Measurements from ENCODE around the gene CCNDBP1. TPM values are rescaled to one million over a fixed set of nuclear protein-coding genes. Genes with fewer than 3 reads are reported as not detected.
"Not testable (repeated sequence)": the region's sequence is repeated elsewhere in the genome, so short reads cannot be mapped to it uniquely, and the experiment has no call there.

CCNDBP1 gene
- polyA plus RNA-seq, 1 donor, result 62.5 TPM

DNA sequence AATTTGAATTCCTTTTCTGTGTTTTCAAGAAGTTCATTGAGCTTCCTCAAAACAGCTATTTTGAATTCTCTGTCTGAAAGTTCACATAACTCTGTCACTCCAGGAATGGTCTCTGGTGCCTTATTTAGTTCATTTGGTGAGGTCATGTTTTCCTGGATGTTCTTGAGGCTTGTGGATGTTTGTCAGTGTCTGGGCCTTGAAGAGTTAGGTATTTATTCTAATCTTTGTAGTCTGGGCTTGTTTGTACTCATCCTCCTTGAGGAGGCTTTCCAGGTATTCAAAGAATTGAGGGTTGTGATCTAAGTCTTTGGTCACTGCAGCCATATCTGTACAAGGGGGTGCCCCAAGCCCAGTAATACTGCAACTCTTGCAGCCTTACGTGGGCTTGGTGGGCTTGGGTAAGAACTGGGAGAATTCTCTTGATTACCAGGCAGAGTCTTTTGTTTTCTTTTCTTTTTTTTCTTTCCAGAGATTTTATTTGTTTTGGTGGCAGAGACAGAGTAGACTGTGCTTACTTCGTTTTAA lies 19.3 kb upstream of the CCNDBP1 start:
- Histone ChIP-seq H3K36me3 (ENCODE audit: control insufficient read depth, insufficient read depth, low read length) (peaks cover 24% of the 10 kb centered on the region), H3K27ac (ENCODE audit: low read length) (no peak overlapping the region), H3K9me3 (ENCODE audit: control insufficient read depth, low read depth, low read length) (no peaks in the 10 kb centered on the region), H3K4me3 (ENCODE audit: low read length) (no peak overlapping the region), H3K27me3 (ENCODE audit: control insufficient read depth, insufficient read depth, low read length) (no peaks in the 10 kb centered on the region), H3K4me1 (ENCODE audit: control insufficient read depth, insufficient read depth, low read length) (no peaks in the 10 kb centered on the region)
- DNase-seq, result no peak
- WGBS (ENCODE audit: insufficient coverage, low lambda C conversion rate), result no CpG with 5 or more reads among the region's 2 CpGs

DNA sequence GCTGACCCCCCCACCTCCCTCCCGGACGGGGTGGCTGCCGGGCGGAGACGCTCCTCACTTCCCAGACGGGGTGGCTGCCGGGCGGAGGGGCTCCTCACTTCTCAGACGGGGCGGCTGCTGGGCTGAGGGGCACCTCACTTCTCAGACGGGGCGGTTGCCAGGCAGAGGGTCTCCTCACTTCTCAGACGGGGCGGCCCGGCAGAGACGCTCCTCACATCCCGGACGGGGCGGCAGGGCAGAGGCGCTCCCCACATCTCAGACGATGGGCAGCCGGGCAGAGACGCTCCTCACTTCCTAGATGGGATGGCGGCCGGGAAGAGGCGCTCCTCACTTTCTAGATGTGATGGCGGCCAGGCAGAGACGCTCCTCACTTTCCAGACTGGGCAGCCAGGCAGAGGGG lies 17.9 kb upstream of the CCNDBP1 start:
- not testable (repeated sequence) for H3K4me3 ChIP-seq (ENCODE audit: low read length); DNase-seq; H3K9me3 ChIP-seq (ENCODE audit: control insufficient read depth, low read depth, low read length); H3K27ac ChIP-seq (ENCODE audit: low read length); H3K4me1 ChIP-seq (ENCODE audit: control insufficient read depth, insufficient read depth, low read length); H3K27me3 ChIP-seq (ENCODE audit: control insufficient read depth, insufficient read depth, low read length)
- WGBS (ENCODE audit: insufficient coverage, low lambda C conversion rate), result no CpG with 5 or more reads among the region's 28 CpGs
- H3K36me3 ChIP-seq (ENCODE audit: control insufficient read depth, insufficient read depth, low read length), result peaks cover 26% of the 10 kb centered on the region

DNA sequence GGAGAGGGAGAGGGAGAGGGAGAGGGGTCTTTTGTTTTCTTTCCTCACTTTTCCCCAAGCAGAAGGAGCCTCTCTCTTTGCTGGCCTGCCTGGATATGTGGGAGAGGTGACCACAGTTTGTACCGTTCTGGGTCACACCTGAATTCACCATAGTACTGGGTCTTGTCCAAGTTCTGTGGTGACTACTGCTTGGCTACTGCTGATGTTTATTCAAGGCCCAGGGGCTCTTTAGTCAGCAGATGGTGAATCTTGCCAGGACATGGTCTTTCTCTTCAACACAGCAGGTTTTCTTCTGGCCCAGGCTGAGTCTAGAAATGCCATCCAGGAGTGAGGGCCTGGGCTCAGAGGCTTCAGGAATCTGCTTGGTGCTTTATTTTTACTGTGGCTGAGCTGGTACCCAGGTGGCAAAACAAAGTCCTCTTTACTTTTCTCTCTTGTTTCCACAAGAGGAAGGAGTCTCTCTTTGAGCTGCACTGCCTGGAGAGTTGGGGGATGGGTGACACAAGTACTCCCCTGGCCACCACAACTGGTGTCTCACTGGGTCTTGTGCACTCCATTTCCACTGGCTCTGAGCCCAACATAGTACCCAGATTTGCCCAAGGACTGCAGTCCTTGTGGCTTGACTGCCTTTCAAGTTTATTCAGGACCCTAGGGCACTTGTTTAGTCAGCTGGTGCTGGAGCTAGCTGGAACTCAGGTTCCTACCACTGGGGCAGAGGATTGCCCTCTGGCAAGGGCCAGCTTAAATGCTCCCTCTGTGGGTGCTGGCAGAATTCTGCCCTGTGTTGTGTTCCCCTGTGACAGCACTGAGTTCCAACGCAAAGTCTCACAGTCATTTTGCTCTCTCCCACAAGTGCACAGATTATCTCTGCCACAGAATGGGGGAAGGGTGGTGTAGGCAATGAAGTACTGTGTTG lies 16.8 kb upstream of the CCNDBP1 start:
- H3K36me3 ChIP-seq (ENCODE audit: control insufficient read depth, insufficient read depth, low read length), result peaks cover 31% of the 10 kb centered on the region
- DNase-seq, result peak in 1 of 2 donors; percentile 4

DNA sequence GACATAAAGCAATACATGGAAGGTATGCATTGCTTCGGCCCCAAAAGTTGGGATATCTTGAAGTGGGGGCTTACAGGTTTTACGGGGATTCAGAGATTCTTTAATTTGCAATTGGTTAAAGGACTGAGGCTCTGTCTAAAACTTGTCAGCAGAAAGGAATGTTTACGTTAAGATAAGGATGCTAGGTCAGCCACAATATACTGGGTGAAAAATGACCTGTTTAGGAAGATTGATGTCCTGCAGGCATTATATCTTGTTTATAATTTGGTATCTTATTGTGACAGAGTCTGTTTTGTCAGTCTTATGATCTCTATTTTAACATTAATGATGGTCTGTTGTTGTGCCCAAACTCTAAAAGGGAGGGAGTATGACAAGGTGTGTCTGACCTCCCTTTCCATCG lies 15.3 kb upstream of the CCNDBP1 start:
- no peak overlapping the region for H3K4me3 ChIP-seq (ENCODE audit: low read length)
- H3K9me3 ChIP-seq (ENCODE audit: control insufficient read depth, low read depth, low read length), result peaks cover 2% of the 10 kb centered on the region
- no peak for DNase-seq
- no CpG with 5 or more reads among the region's 4 CpGs for WGBS (ENCODE audit: insufficient coverage, low lambda C conversion rate)
- H3K27me3 ChIP-seq (ENCODE audit: control insufficient read depth, insufficient read depth, low read length), result no peaks in the 10 kb centered on the region
- H3K36me3 ChIP-seq (ENCODE audit: control insufficient read depth, insufficient read depth, low read length), result peaks cover 42% of the 10 kb centered on the region
- no peaks in the 10 kb centered on the region for H3K4me1 ChIP-seq (ENCODE audit: control insufficient read depth, insufficient read depth, low read length)
- no peak overlapping the region for H3K27ac ChIP-seq (ENCODE audit: low read length)

More for the DNA sequence above, 16.8 kb upstream of the CCNDBP1 start:
- H3K27me3 ChIP-seq (ENCODE audit: control insufficient read depth, insufficient read depth, low read length), result no peaks in the 10 kb centered on the region
- WGBS (ENCODE audit: insufficient coverage, low lambda C conversion rate), result no CpG with 5 or more reads among the region's 2 CpGs
- no peak overlapping the region for H3K27ac ChIP-seq (ENCODE audit: low read length)
- peaks cover 2% of the 10 kb centered on the region for H3K9me3 ChIP-seq (ENCODE audit: control insufficient read depth, low read depth, low read length)
- no peak overlapping the region for H3K4me3 ChIP-seq (ENCODE audit: low read length)
- no peaks in the 10 kb centered on the region for H3K4me1 ChIP-seq (ENCODE audit: control insufficient read depth, insufficient read depth, low read length)

DNA sequence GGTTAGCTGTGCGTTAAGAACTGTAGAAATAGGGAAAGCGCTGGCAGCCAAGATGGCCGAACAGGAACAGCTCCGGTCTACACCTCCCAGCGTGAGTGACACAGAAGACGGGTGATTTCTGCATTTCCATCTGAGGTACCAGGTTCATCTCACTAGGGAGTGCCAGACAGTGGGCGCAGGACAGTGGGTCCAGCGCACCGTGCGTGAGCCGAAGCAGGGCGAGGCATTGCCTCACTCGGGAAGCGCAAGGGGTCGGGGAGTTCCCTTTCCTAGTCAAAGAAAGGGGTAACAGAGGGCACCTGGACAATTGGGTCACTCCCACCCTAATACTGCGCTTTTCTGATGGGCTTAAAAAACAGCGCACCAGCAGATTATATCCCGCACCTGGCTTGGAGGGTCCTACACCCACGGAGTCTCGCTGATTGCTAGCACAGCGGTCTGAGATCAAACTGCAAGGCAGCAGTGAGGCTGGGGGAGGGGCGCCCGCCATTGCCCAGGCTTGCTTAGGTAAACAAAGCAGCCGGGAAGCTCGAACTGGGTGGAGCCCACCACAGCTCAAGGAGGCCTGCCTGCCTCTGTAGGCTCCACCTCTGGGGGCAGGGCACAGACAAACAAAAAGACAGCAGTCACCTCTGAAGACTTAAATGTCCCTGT lies 9.4 kb upstream of the CCNDBP1 start:
- H3K4me3 ChIP-seq (ENCODE audit: low read length); DNase-seq; H3K9me3 ChIP-seq (ENCODE audit: control insufficient read depth, low read depth, low read length); H3K27me3 ChIP-seq (ENCODE audit: control insufficient read depth, insufficient read depth, low read length); H3K4me1 ChIP-seq (ENCODE audit: control insufficient read depth, insufficient read depth, low read length); H3K27ac ChIP-seq (ENCODE audit: low read length): not testable (repeated sequence)
- peaks cover 24% of the 10 kb centered on the region for H3K36me3 ChIP-seq (ENCODE audit: control insufficient read depth, insufficient read depth, low read length)
- WGBS (ENCODE audit: insufficient coverage, low lambda C conversion rate), result no CpG with 5 or more reads among the region's 25 CpGs

DNA sequence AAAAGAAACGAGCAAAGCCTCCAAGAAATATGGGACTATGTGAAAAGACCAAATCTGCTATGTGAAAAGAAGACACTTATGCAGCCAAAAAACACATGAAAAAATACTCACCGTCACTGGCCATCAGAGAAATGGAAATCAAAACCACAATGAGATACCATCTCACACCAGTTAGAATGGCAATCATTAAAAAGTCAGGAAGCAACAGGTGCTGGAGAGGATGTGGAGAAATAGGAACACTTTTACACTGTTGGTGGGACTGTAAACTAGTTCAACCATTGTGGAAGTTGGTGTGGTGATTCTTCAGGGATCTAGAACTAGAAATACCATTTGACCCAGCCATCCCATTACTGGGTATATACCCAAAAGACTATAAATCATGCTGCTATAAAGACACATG lies 8.1 kb upstream of the CCNDBP1 start:
- H3K36me3 ChIP-seq (ENCODE audit: control insufficient read depth, insufficient read depth, low read length), result peaks cover 23% of the 10 kb centered on the region

DNA sequence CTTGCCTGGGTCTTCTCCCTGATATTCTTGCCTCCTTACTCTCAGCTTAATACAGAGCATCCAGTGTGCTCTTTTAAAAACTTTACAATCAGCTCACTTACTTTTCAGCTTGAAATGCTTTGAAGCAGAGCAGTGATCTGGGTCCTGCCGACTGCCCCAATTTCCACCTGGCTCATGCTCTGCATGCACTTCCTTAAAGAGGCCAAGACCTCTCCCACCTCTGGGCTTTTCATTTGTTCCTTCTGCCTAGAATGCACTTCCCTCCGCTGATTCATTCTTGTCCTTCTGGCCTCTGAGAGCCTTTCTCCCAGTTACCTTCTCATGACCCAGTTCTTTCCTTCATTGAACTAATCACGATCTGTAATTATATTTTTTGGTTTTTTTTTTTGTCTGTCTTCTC lies 1.9 kb upstream of the CCNDBP1 start:
- H3K4me3 ChIP-seq (ENCODE audit: low read length), result no peak overlapping the region
- H3K36me3 ChIP-seq (ENCODE audit: control insufficient read depth, insufficient read depth, low read length), result peaks cover 10% of the 10 kb centered on the region
- 92% methylated on average over 2 of the region's 3 CpGs for WGBS (ENCODE audit: insufficient coverage, low lambda C conversion rate)
- DNase-seq, result no peak
- H3K27me3 ChIP-seq (ENCODE audit: control insufficient read depth, insufficient read depth, low read length), result no peaks in the 10 kb centered on the region
- peaks cover 6% of the 10 kb centered on the region for H3K4me1 ChIP-seq (ENCODE audit: control insufficient read depth, insufficient read depth, low read length)
- no peaks in the 10 kb centered on the region for H3K9me3 ChIP-seq (ENCODE audit: control insufficient read depth, low read depth, low read length)
- H3K27ac ChIP-seq (ENCODE audit: low read length), result no peak overlapping the region

More for the DNA sequence above, 8.1 kb upstream of the CCNDBP1 start:
- not testable (repeated sequence) for H3K4me3 ChIP-seq (ENCODE audit: low read length); H3K4me1 ChIP-seq (ENCODE audit: control insufficient read depth, insufficient read depth, low read length); H3K9me3 ChIP-seq (ENCODE audit: control insufficient read depth, low read depth, low read length); H3K27ac ChIP-seq (ENCODE audit: low read length); H3K27me3 ChIP-seq (ENCODE audit: control insufficient read depth, insufficient read depth, low read length); DNase-seq
- no CpG with 5 or more reads among the region's 2 CpGs for WGBS (ENCODE audit: insufficient coverage, low lambda C conversion rate)

DNA sequence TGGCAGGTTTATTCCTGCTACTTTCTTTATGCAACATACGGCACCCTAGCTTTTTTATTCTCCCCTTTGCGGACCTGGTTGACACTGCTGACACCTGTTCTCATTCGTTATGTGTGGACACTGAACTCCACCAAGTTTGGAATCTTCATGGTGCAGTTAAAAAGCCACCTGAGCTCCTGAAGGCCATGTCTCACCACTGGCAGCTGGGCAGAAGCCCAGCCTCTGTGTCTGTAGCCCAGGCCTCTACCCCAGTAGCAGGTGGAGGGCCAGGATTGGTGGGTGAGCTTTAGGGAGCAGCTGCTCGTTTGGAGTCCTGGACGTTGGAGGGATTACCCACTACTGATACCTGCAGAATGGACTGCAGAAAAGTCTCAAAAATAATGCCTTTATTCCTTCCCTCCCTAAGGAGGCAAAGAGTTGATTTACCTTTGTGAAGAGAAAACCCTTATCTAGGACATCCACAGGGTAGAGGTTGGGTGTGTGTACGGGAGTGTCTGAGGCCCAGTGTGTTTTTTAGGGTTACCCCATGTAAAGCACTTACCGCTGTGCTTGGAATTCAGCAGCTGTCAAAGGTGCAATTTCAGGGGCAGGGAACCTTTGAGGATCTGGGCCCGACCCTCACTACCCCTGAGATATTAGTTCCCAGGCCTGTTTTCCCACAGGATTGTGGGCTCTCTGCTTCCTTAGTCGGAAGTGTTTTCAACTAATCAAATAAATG lies 637 bp upstream of the CCNDBP1 start:
- H3K4me1 ChIP-seq (ENCODE audit: control insufficient read depth, insufficient read depth, low read length), result peaks cover 6% of the 10 kb centered on the region
- peak in 1 of 2 donors; percentile 10 for DNase-seq
- WGBS (ENCODE audit: insufficient coverage, low lambda C conversion rate), result 100% methylated on average over 1 of the region's 9 CpGs
- no peaks in the 10 kb centered on the region for H3K27me3 ChIP-seq (ENCODE audit: control insufficient read depth, insufficient read depth, low read length)
- peak overlapping the region; percentile 63 for H3K4me3 ChIP-seq (ENCODE audit: low read length)
- H3K9me3 ChIP-seq (ENCODE audit: control insufficient read depth, low read depth, low read length), result no peaks in the 10 kb centered on the region
- peaks cover 17% of the 10 kb centered on the region for H3K36me3 ChIP-seq (ENCODE audit: control insufficient read depth, insufficient read depth, low read length)
- H3K27ac ChIP-seq (ENCODE audit: low read length), result peak overlapping the region; percentile 52

DNA sequence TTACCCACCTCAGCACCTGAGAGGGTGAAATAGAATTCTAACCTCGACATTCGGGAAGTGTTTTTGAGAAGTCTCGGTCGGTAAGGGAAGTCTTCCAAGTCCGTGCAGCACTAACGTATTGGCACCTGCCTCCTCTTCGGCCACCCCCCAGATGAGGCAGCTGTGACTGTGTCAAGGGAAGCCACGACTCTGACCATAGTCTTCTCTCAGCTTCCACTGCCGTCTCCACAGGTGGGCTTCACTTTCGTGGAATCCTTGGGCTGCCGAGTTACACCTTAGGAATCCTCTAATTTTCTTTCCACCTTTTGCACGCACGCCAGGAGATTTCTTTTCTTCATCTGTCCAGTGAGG lies 775 bp downstream of the CCNDBP1 start:
- no CpG with 5 or more reads among the region's 13 CpGs for WGBS (ENCODE audit: insufficient coverage, low lambda C conversion rate)
- H3K4me1 ChIP-seq (ENCODE audit: control insufficient read depth, insufficient read depth, low read length), result peaks cover 6% of the 10 kb centered on the region
- no peaks in the 10 kb centered on the region for H3K9me3 ChIP-seq (ENCODE audit: control insufficient read depth, low read depth, low read length)
- H3K4me3 ChIP-seq (ENCODE audit: low read length), result peak overlapping the region; percentile 63
- peaks cover 31% of the 10 kb centered on the region for H3K36me3 ChIP-seq (ENCODE audit: control insufficient read depth, insufficient read depth, low read length)
- H3K27ac ChIP-seq (ENCODE audit: low read length), result peak overlapping the region; percentile 85
- no peaks in the 10 kb centered on the region for H3K27me3 ChIP-seq (ENCODE audit: control insufficient read depth, insufficient read depth, low read length)
- peak in 1 of 2 donors; percentile 61 for DNase-seq

DNA sequence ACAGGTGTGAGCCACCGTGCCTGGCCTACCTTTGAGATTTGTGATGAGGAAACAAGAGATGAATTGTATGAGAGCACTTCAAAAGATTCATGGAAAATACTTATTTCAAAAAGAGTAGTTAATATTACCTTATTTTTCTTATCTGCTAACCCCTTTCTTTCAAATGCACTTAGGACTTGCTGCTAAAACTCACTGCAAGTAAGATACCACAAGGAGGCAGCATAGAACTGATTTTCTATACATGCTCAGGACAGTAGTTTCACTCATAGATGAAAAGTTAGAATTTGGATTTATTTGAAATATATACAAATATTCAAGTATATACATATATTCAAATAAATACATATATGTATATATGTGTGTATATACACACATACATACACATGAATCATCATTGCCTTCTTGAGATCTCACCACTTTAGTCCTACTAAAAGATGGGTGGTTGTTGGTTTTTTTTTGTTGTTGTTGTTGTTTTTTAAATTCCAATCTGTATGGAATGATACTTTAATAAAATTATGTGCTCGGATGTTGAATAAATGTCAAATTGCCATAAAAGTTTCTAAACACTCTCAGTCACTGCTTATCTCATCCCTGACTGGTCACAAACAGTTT lies 2.4 kb downstream of the CCNDBP1 start:
- Histone ChIP-seq H3K36me3 (ENCODE audit: control insufficient read depth, insufficient read depth, low read length) (peaks cover 43% of the 10 kb centered on the region), H3K9me3 (ENCODE audit: control insufficient read depth, low read depth, low read length) (no peaks in the 10 kb centered on the region), H3K27me3 (ENCODE audit: control insufficient read depth, insufficient read depth, low read length) (no peaks in the 10 kb centered on the region), H3K4me3 (ENCODE audit: low read length) (no peak overlapping the region), H3K27ac (ENCODE audit: low read length) (no peak overlapping the region), H3K4me1 (ENCODE audit: control insufficient read depth, insufficient read depth, low read length) (peaks cover 6% of the 10 kb centered on the region)
- WGBS (ENCODE audit: insufficient coverage, low lambda C conversion rate), result 83% methylated on average over 1 of the region's 2 CpGs
- peak; percentile 27 to 36 for DNase-seq

All from large intestine (tissue), 3 donors.